ENCODE results near the gene TTC33. TPM values are rescaled to one million over a fixed set of nuclear protein-coding genes. Genes with fewer than 3 reads are reported as not detected.
"Not testable (repeated sequence)": the region's sequence is repeated elsewhere in the genome, so short reads cannot be mapped to it uniquely, and the experiment has no call there.

TTC33 gene
- total RNA-seq, 1 donor: 13.7 TPM

- no peak for TF ChIP-seq CTCF (IDR thresholded peaks at IDR 0.05; ENCODE audit: insufficient read depth, low read length)
These were observed 154.4 kb downstream of the TTC33 start for GRCh38 chr5:40601198-40601868.

GRCh38 chr5:40600383-40600782 is 155.4 kb downstream of the TTC33 start:
- TF ChIP-seq CTCF (IDR thresholded peaks at IDR 0.05; ENCODE audit: insufficient read depth, low read length): no peak
- H3K4me3 ChIP-seq (ENCODE audit: low read depth, low read length): no peak overlapping the region
- DNase-seq (ENCODE audit: low read depth): no peak

More at GRCh38 chr5:40601198-40601868, 154.4 kb downstream of the TTC33 start:
- H3K4me3 ChIP-seq (ENCODE audit: low read depth, low read length): no peak overlapping the region
- no peak for DNase-seq (ENCODE audit: low read depth)

GRCh38 chr5:40599676-40600075 is 156.1 kb downstream of the TTC33 start:
- DNase-seq (ENCODE audit: low read depth): no peak
- H3K4me3 ChIP-seq (ENCODE audit: low read depth, low read length): no peak overlapping the region
- no peak for TF ChIP-seq CTCF (IDR thresholded peaks at IDR 0.05; ENCODE audit: insufficient read depth, low read length)

- H3K4me3 ChIP-seq (ENCODE audit: low read depth, low read length): no peak overlapping the region
- DNase-seq (ENCODE audit: low read depth): peak; percentile 57
- TF ChIP-seq CTCF (IDR thresholded peaks at IDR 0.05; ENCODE audit: insufficient read depth, low read length): no peak
These were observed 160.9 kb downstream of the TTC33 start for GRCh38 chr5:40594811-40595210.

- H3K4me3 ChIP-seq (ENCODE audit: low read depth, low read length); DNase-seq (ENCODE audit: low read depth): not testable (repeated sequence)
These were observed 163.9 kb downstream of the TTC33 start for GRCh38 chr5:40591727-40592396.

- H3K4me3 ChIP-seq (ENCODE audit: low read depth, low read length): no peak overlapping the region
- DNase-seq (ENCODE audit: low read depth): no peak
- no peak for TF ChIP-seq CTCF (IDR thresholded peaks at IDR 0.05; ENCODE audit: insufficient read depth, low read length)
These were observed 168.4 kb downstream of the TTC33 start for GRCh38 chr5:40587376-40587775.

GRCh38 chr5:40585537-40586267 is 170.1 kb downstream of the TTC33 start:
- H3K4me3 ChIP-seq (ENCODE audit: low read depth, low read length): no peak overlapping the region
- no peak for DNase-seq (ENCODE audit: low read depth)
- no peak for TF ChIP-seq CTCF (IDR thresholded peaks at IDR 0.05; ENCODE audit: insufficient read depth, low read length)
